GM12801 (cell line): ENCODE results near the gene SDC1.

Experiments used
- CTCF ChIP-seq: IDR thresholded peaks from one replicate; pipeline ENCODE4 v1.5.1; 2011; ENCODE audit warnings: control low read depth; ENCODE audit not compliant: insufficient read length; ENCODE audit errors: extremely low read depth

SDC1 gene

GRCh38 chr2:20180676-20181648 is 44.0 kb downstream of the SDC1 start:
- no peak for TF ChIP-seq CTCF

- TF ChIP-seq CTCF = no peak
These were observed 45.0 kb downstream of the SDC1 start for GRCh38 chr2:20179755-20180594.

GRCh38 chr2:20179466-20179754 is 45.5 kb downstream of the SDC1 start:
- TF ChIP-seq CTCF = no peak

- TF ChIP-seq CTCF = no peak
These were observed 46.1 kb downstream of the SDC1 start for GRCh38 chr2:20178666-20179465.

- no peak for TF ChIP-seq CTCF
These were observed 46.7 kb downstream of the SDC1 start for GRCh38 chr2:20178249-20178607.

- no peak for TF ChIP-seq CTCF
These were observed 47.2 kb downstream of the SDC1 start for GRCh38 chr2:20177556-20178248.
